GM12873 (cell line): ENCODE measurements around the gene GRAMD2B.

Experiments
- TF ChIP-seq, protein P1 (sequence below): IDR thresholded peaks from 2 replicates; pipeline ENCODE4 v1.5.1; 2012; ENCODE audit warnings: low read depth, mild to moderate bottlenecking, moderate library complexity, low read length, control low read depth; ENCODE audit not compliant: insufficient read depth; ENCODE audit errors: missing control alignments

GRAMD2B gene

GRCh38 chr5:126497506-126497905, 74.3 kb downstream of the GRAMD2B start:
- TF ChIP-seq, protein P1, sequence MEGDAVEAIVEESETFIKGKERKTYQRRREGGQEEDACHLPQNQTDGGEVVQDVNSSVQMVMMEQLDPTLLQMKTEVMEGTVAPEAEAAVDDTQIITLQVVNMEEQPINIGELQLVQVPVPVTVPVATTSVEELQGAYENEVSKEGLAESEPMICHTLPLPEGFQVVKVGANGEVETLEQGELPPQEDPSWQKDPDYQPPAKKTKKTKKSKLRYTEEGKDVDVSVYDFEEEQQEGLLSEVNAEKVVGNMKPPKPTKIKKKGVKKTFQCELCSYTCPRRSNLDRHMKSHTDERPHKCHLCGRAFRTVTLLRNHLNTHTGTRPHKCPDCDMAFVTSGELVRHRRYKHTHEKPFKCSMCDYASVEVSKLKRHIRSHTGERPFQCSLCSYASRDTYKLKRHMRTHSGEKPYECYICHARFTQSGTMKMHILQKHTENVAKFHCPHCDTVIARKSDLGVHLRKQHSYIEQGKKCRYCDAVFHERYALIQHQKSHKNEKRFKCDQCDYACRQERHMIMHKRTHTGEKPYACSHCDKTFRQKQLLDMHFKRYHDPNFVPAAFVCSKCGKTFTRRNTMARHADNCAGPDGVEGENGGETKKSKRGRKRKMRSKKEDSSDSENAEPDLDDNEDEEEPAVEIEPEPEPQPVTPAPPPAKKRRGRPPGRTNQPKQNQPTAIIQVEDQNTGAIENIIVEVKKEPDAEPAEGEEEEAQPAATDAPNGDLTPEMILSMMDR, result no peak

DNA sequence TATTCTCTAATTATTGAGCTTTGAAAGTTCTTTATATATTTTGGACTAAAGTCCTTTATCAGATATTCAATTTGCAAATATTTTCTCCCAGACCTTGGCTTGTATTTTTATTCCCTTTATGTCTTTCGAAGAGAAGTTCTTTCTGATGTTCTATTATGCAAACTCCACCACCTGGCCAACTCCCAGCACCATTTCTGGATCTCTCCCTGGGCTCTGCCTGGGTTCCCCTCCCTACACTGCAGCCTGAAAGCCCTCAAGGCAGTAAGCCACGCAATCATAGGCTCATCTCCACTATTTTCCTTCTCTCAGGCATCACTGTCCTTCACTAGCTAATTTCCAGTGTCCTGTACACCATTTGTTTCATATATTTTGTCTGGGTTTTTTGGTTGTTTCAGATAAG, 76.1 kb downstream of the GRAMD2B start:
- TF ChIP-seq, protein P1, result no peak

- TF ChIP-seq, protein P1, result peak; percentile 79
Measured at GRCh38 chr5:126499853-126500342, 76.7 kb downstream of the GRAMD2B start.

DNA sequence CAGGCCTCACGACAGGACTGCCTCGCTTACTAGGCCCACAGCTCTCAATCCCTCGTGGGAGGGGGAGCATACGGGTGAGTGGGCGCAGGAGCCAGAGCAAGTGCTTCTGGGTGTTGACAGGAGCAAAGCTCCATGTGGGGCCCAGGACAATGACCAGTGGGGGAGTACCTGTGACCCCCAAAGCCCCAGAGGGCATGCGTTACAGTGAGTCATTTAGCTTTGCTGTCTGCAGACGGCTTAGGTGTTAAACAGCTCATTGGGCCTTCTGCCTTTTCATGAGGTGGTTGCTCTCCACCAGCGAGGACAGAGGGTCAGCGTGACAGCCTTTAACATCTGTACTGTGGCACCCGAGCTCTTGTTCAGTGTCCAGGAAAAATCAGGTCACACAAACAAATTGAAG, 78.2 kb downstream of the GRAMD2B start:
- TF ChIP-seq, protein P1, result no peak

DNA sequence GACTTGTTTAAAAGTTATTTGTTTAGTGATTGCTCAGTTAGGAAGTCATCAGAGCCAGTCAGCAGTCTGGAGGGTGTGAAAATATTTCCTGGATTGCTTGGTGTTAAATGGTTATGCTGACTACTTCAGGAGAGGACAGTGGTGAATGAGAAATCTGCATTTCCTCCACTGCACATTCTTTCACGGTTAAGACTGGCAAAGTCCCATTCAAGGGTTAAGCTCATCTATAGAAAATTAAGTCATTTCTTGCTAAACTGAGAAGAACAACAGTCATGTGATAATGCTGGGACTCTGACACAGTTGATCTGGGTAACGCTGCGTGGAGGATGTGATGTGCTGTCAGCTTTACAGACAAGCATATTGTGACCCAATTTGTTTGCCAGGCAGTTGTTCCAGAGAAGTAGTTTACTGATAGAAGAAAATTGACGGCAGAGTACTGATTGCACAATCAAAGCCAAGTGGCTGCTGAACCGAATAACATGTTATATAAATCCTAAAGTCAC, 80.4 kb downstream of the GRAMD2B start:
- TF ChIP-seq, protein P1, result no peak

DNA sequence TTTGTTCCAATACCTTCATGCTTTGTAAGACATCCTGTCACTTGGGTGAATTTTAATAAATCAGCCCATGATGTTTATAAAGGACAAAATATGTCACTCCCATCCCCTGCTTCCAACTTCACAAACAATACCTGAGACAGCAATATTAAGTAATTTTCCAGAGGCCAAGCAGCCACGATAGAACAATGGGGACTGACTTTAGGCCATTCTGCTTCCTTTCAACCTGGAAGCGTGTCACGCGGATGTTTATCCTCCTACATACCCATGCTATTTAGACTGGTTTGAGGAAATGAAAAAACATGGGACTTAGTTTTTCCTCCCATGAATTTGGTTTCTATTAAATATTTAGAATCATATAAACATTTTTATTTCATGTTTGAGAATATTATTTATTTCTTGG, 82.9 kb downstream of the GRAMD2B start:
- TF ChIP-seq, protein P1, result no peak

- TF ChIP-seq, protein P1, result no peak
Measured at GRCh38 chr5:126508251-126508961, 85.2 kb downstream of the GRAMD2B start.
